GM19238 (cell line): ENCODE measurements around the gene DPP10.

Experiments
- DNase-seq: peaks from one replicate; pipeline ENCODE4 v3.0.0; 2011; ENCODE audit warnings: low spot score; ENCODE audit not compliant: insufficient read length

Gene DPP10

DNA sequence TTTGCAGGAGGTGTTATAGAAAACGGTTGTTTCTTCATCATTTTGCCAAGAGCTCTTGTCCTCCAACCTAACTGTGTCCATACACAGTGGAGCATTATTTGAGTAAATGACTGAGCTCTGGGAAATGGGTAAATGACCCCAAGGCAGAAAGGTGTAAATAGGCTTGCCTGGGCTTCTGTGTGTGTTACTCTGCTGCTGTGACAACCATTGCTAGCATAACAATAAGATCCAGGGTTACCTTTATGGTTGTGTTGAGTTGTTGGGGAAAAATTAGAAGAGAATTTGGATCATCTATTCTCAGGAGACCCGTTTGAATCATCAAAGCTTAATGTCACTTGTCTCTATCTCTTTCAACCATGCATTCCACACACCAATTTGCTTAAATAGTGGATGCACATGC is 672.7 kb downstream of the DPP10 start:
- no peak for DNase-seq

DNA sequence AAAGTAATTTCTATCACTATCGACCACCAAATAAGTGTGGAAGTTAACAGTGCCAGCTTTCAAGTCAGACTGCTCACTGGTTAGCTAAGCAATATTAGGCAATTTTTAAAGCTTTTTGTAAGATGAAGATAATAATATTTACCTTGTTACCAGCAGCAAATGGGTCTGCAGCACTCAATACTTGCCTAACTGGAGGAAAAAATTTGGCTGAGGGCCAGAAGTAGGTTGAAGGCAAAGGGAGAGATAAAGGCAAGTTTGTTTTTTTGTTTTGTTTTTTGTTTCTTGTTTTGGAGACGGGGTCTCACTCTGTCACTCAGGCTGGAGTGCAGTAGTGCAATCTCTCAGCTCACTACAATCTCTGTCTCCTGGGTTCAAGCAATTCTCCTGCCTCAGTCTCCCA is 675.9 kb downstream of the DPP10 start:
- DNase-seq: no peak

DNA sequence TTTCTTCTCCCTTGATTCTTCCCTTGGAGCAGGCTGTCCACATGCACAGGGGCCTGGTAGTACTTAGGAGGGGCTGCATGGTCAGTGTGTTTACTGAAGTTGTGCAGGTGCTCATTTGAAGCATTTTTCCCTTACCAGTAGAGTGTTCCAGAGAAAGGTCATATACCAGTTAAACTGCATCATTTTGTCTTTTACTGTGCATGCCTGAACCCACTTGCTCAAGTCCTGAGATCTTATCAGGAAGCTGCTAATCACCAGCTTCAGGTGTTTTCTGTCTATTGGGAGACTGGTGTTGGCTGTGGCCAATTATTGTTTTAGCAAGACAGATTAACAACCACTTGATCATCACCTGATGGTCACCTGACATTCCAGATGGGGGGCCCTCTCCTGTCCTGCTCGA is 676.6 kb downstream of the DPP10 start:
- no peak for DNase-seq

DNA sequence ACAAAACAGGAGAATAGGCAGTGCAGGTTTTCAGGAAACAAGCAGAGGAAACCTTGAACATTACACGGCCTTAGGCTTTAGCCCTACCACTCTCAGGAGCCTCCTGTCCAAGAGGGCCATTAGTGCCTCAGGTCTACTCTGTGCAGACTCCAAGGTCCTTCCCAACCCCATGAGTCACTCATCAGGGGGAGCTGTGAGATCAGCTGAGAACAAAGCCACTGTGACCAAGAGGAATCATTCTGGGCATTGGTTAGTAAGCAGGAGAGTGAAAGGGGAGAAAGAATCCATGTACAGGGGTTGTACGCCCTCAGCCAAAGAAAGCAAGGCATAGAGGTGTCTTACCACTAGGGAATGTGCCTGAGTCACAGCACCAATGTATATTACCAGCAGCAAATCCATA is 680.3 kb downstream of the DPP10 start:
- DNase-seq: no peak

DNA sequence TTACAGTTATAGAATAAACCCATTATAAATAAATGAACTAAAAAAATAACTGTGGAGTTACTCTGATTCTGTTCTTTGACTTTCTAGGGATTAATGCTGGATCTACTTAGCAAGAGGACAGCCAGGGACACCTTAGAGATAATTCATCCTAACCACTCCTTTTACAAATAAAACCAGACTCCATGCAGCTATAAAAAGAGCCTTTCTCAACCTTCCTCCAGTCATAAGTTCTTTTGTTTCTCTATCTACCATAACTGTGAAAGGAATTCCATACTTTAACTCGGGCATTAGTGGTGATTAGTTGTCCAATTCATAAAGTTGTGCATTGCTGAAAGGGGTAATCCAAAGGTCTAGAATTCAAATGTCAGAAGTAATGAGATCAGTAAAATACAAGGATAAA is 682.4 kb downstream of the DPP10 start:
- DNase-seq: no peak

DNA sequence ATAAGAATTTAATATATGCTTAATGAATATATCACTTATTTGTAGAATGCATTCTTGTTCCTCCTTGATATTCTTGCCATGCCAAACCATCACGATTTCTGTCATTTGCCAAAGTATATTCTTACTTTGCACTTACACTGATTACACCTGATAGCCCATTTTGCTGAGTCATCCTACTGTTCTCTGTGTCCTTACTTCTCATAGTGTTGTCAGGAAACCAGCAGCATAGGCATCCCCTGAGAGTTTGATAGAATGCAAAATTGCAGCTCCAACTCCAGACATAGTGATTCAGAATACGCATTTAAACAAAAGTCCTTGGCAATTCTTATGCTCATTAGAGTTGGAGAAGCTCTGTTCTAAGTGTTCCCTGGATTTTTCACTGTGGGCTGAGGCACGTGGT is 687.1 kb downstream of the DPP10 start:
- no peak for DNase-seq

DNA sequence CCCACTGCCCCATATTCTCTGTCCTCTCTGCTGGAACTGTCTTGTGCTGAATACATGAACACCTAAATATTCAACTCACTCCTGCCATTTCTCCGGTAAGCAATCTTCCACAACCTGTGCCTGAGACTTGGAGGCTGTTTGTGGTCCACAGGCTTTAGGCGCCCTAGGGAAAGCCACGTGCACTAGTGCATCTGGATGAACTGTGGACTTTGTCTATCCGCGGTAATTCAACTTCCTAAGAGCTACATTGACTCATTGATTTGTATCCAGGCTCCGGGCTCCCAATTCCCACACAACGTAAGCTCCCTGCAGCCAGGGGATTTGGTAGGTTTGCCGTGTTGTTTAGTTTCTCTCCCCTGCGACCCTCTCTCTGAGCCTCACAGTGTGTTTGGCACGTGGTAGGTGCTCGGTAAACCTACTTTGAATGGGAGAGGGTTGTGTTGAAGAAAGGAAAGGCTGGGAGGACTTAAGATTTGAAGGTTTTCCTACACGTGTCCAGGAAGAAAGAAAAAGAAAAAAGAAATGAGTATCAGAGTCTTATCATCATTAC is 718.2 kb downstream of the DPP10 start:
- no peak for DNase-seq

DNA sequence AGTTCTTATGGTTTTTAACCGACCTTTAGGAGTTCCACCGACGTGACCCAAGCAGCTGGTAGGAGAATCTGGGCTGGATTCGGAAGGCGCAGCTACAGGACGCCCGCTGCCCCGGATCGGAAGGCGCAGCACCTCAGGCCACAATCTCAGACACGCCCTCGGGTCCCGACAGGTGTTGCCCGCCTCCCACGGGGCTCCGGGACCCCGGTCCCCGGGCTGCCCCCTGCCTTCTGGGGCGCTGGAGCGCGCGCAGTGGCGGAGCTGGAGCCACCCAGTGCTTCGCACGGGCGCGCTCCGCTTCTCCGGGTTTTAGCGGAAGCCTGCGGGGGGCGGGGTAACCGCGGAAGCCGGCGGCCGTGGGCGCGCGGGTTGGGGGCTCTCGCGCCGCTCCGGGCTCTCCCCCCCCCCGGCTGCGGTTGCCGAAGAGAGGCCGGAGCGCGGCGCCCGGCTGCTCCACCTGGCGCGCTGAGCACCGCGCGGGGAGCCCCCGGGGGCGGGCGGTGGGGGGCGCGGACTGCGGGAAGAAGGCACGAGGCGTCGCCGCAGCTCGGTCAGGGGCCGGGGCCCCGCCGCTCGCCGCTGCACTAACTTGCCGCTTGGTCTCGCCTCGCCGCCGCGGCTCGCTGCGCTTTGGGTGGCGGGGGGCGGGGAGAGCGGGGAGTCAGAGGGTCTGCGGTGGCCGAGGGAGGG is 718.8 kb downstream of the DPP10 start:
- no peak for DNase-seq

DNA sequence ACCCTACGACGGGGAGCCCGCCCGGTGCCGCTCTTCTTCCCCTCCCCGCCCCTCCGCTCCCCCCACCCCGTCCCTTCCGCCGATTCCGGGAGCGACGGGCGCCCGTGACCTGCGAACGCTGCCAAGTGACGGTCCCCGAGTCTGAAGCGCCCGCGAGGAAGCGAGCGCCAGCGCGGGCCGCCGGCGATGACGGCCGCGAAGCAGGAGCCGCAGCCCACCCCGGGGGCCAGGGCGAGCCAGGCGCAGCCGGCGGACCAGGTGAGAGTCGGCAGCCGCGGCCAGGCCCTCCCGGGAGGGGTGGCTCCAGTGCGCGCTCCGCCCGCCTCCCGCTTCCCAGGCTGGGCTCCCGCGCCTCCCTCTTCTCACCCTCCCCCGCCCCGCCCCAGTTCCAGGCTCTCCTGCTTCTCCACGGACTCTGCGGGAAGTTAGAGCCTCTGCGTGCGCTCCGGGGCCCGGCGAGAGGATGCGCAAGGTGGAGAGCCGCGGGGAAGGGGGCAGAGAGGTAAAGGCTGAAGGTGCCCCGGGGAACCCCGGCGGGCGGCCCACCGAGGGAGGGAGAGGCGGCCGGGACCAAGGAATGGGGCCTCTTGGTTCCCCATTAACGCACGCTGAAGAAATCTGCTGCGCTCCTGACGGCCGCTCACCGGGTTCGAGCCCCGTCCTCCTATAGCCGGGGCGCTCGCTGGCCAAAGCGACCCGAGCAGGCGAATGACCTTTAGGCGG is 719.5 kb downstream of the DPP10 start:
- no peak for DNase-seq

DNA sequence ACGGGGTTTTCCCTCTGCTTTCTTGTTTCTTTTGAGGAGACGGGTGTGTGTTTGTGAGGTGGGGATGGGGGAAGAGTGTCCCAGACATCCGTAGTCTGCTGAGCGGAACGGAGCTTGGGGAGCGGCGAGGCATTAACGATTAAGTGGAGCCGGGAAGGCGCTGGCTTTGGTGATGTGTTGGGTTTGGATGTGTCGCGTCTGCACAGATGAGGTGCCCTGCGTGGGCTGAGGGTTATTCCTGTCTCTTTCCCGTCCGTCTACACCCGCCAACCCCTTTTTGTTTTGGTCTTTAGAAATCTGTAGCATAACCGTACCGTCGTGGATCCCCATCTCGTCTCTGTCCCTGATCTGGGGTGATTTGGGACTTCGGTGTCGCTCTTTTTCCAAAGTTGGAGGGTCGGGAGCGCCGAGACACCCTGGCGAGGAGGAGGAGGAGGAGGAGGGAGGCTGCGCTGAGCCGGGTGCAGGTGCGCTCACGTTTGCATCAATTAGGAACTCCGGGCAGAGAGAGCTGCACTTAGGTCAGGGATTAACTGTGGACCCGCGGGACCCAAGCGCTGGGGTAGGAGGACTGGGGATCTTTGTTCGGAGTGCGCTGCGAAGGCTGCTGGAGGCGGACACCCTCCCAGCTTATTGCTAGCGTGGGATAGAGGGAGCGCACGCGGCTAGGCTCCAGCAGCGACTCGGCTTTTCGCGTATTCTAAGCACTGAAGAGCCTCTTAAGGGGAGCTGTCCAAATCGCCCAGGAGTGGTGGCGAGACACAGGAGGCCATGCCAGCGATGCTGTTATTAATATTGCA is 720.3 kb downstream of the DPP10 start:
- no peak for DNase-seq

DNA sequence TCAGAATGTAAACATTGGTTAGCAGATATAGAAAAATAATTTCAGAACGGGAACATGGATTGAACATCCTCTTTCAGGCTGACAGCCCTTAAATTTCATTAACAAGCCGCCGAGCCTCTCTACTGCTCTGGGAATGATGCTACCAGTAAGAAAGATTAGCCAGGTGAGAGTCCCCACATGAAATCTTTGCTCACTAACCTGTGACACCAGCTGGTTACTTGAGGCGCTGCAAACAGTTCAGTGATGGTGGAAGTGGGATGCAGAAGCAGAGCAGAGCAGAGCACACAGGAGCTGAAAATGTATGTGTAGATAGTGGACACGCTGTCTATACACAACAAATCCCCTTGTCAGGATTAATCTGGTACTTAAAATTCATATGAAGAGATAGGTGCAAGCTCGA is 721.1 kb downstream of the DPP10 start:
- no peak for DNase-seq

DNA sequence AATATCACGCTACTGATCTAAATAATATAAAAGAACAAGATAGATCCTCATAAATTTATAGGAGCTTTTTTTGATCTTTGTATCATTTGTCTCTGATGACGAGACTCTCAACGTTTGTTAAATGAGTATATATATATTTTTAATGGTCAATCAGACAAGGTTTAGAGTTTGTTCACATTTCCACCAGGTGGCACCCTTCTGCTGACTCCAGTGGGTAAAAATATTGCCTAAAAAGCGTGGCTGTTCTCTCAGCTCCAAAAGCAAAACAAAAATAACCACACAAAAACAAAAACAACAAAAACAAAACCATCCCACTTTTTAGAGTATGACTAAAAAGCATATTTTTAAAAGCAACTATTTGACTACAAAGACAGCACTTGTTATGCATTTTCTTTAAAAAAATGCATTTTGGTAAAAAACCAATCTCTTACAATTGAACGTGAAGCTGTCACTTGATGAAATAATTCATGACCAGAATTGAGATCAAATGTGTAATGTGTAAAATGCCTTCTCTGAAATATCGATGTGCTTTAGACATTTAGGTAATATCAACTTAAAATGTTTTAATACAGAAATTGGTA is 723.2 kb downstream of the DPP10 start:
- no peak for DNase-seq

DNA sequence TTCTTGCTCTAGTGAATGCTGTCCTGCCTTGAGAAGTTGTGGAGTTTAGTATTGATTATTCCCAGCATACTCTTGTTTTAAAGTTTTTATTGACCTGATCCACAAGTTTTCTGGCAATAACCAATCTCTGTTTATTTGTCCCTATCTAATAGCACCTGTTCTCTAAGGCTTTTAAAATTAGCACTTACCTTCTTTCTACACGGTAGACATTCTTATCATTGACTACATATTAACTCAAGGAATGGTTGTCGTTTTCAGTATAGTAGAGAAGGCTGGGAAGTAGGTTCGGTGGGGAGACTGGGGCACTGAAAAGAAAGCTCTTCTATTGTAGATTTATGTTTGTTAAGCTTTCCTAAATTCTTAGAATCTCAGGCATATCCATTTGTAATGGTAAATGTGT is 726.0 kb downstream of the DPP10 start:
- no peak for DNase-seq

DNA sequence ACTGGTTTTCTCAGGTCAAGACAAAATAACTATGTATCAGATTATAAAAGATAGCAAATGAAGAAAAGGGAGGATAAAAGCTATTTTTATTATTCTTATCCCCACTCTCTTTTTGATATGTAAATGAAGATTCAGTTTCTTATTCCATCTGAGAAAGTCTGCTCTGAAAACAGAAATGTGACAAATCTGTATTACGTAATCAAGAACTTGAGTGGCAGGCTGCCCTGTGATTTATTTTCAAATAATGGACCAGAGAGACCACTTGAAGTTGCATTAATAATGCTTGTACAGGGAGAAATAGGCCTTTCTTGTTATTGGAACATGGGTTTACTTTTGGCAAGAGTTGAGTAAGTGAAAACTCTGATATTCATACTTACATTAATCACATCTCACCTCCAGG is 727.4 kb downstream of the DPP10 start:
- no peak for DNase-seq

DNA sequence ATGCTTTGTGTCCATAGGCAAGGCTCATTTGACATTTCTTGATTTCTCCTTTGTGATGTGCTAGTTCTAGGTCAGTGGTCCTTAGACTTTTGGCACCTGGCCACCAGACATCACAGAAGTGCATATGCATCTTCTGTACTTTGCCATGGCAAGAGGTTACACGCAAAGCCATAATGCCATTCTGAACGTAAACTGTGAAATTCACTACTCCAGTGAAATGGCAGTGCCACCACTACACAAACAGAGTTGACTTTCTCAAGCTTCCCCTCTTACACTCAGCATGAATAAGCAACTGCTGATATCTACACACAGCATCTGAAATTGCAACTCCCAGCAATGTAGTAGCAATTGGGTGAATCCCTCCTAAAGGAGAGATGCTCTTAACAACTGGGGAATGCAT is 729.3 kb downstream of the DPP10 start:
- DNase-seq: no peak

DNA sequence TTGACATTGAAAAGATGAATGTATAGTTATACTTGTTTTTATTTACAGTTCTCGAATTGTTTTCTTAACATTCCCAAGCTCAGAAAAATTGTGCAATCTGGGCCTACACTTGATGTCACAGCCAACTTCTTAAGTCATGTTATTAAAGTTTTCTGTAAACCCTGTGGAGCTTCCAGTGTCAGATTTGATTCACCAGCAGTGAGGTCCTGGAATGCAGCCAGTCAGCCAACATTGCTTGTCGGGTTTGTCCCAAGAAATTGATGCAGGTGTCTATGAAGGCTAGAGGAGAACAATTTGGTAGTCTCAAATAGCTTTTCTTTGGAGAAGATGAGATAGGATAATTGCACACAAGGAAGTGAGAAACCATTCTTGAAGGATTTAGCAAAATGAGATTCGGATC is 732.2 kb downstream of the DPP10 start:
- no peak for DNase-seq

DNA sequence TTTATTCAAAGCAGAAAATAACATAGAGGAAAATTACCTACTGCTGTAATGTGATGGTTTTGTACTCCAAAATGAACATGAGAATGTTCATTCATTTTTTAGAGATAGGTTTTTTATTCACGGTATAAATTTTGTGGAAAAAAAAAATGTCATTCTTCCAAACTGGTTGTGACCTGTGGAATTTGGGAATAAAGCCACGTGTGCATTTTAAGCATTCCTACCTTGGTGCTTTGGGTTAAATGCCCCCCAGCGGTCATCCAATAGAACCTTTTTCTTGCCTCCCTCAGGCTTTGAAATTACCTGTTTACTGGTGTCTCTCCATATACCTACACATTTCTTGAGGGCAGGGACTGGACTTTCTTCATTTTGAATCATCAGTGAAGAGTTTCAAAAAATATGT is 740.7 kb downstream of the DPP10 start:
- no peak for DNase-seq

DNA sequence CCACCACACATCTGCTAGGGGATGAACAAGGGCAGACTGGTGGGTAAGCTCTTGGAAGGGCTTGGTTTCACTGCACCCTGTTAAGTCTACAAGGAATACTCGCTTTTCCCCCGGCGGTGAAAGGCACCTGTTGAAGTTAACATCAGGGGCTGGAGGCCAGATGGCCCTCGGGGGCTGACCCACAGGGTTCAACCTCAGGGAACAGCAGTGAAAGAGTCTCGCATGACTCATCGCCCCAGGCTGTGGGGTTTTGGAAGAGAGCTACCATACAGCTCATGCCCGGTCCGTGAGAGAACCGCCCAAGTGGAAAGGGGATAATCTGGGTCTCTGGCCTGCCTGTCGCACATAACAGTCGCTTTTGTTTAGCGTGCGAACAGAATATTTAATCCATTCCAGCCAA is 748.0 kb downstream of the DPP10 start:
- DNase-seq: no peak

DNA sequence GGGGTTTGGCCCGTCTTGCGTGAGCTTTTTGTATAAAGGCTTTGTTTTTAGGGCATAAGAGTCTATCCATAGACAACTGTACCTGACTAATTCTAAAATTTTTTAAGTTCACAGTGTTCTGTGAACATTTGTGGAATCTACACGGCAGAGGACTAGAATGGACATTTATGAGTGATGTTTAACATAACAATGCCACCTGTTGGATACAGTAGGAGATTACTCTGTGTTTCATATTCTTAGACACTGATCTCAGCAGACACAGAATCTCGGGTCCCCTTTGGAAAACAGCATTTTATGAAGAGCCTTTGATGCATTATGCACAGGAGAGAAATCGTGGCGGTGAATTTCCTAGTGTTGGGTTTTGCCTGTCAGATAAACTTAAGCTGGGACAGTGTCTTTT is 752.2 kb downstream of the DPP10 start:
- no peak for DNase-seq

DNA sequence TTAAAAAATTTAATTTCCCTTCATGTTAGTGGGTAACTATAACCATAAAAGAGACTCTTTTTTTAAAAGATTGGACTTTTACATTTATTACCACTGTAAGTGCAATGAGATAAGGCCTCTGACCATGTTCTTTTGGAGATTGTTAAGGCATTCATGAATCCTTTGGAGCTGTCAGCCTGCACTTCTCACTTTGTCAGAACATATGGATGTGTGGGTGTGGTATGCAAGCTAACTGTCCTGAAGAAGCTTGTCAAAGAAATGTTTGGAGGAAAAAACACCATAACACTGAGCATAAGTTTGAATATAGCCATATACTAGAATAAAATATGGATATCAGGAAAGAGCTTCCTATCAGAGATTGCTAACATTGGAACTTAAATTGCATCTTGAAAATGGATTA is 754.1 kb downstream of the DPP10 start:
- no peak for DNase-seq

DNA sequence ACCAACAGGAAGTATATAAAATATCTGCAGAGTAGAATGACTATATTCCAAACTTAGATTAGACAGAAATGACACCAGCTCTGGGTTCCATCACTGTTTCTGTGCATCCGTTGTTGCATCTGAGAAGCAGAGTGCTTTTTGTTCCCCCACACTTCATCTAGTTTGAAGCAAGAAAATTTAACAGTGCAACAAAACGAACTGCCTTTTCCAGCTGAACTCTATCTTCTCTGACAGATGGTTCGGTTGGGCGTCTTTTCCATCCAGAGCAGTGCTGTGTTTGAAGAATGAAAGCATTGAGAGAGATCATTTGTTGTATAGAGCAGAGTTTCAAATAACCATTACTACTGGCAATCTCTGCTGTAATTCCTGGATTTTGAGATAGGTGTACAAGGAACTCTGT is 757.5 kb downstream of the DPP10 start:
- no peak for DNase-seq

DNA sequence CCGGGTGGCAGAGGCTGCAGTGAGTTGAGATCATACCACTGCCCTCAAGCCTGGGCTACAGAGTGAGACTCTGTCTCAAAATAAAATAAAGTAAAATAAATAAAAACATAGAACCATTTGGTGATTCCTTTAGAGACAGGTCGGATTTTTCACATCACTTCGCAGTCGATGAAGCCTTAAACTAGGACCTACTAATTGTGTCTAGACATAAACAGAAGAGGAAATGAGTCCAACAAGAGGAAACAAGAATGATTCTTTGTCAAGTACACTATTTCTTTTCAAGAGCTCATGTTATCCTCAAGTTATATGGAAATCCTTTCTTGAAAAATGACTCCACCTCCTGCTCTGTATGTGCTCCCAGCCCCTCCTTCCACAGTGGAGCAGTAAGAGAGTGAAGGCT is 758.9 kb downstream of the DPP10 start:
- no peak for DNase-seq
